ENCODE results near the gene ROBO1. TPM values are rescaled to one million over a fixed set of nuclear protein-coding genes. Genes with fewer than 3 reads are reported as not detected.
A peak's percentile ranks its signal among the peaks of the same experiment; 100 is the strongest.

ROBO1 gene
- total and polyA plus RNA-seq, 2 experiments from 2014 or later, result 29.3 to 171 TPM

DNA sequence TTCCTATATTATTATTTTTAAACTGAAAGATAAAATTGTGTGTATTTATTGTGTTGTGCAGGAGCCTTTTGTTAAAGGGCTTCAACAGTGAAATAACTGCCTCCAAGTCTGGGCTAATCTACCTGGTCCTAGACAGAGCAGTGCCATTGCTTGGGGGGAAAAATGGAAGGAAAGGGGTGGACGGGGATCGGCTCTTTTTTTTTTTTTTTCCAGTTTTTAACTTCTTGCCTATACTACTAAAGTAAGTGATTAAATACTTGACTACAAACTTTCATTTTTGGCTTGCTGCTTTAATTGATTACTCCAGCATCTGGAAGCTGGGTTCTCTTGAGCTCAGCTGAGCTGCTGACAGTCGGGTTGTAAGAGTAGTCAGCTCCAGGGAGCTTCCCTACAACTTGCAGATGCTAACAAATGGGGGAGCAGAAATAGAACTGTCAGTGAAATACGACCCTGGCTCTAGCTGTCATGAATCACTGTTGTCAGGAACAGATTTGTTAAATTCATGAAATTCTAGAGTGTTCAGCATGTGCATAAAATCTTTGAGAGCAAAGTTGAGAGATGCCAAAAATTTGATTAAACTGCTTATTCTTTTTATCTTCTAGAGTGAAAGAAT is 276.7 kb downstream of the ROBO1 start:
- H3K4me1 ChIP-seq (ENCODE audit: low read depth), result no peaks in the 10 kb centered on the region
- H3K4me3 ChIP-seq, result no peak overlapping the region
- H3K27ac ChIP-seq, result no peak overlapping the region
- DNase-seq (ENCODE audit: low read depth in 1 of 2, low spot score in 1 of 2), result peak in 1 of 2 donors; percentile 12
- TF ChIP-seq, protein P1, sequence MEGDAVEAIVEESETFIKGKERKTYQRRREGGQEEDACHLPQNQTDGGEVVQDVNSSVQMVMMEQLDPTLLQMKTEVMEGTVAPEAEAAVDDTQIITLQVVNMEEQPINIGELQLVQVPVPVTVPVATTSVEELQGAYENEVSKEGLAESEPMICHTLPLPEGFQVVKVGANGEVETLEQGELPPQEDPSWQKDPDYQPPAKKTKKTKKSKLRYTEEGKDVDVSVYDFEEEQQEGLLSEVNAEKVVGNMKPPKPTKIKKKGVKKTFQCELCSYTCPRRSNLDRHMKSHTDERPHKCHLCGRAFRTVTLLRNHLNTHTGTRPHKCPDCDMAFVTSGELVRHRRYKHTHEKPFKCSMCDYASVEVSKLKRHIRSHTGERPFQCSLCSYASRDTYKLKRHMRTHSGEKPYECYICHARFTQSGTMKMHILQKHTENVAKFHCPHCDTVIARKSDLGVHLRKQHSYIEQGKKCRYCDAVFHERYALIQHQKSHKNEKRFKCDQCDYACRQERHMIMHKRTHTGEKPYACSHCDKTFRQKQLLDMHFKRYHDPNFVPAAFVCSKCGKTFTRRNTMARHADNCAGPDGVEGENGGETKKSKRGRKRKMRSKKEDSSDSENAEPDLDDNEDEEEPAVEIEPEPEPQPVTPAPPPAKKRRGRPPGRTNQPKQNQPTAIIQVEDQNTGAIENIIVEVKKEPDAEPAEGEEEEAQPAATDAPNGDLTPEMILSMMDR (IDR thresholded peaks at IDR 0.05; ENCODE audit: low read depth, low read length), result no peak
- no peaks in the 10 kb centered on the region for H3K9me3 ChIP-seq (ENCODE audit: low read depth)
- H3K27me3 ChIP-seq, result no peaks in the 10 kb centered on the region
- H3K36me3 ChIP-seq, result no peaks in the 10 kb centered on the region

DNA sequence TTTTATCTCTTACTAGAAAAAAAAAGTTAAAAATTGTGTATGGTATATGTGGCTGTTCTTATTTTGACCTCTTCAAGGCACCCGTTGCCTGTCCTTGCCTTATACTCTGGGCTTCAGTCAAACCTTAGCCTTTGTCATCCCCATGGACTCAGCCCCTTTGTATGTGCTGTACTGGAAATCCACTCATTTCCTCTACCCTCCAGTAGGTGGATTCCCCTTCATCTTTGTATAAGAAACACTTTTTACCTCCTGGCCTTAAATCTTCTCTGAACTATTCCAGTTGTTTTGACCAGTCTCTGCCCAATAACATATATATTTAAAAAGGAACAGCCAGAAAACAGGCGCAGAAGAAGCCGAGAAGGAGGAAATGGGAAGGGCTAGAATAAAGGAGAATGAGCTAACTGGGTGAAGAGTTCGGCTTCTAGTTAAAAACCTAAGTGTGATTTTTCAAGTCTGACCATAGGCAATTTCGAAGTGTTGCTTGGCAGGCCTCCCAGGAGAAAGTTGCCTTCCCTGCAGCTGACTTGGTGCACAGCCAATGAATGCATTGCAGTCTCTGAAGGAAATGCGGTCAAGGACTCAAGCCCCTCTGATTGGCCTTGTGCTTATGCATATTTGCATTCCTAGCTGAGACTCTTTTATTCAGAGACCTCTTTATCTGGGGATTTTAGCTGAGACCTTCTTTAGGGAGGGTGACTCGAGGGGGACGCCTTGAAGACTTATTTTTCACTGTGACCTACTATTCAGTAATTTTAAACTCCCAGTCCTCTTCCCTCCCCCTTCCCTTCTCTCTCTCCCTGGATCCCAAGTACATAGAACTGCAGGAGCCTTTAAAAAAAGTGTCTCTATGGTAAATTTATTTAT is 277.4 kb downstream of the ROBO1 start:
- H3K9me3 ChIP-seq (ENCODE audit: low read depth), result no peaks in the 10 kb centered on the region
- no peaks in the 10 kb centered on the region for H3K36me3 ChIP-seq
- no peak overlapping the region for H3K27ac ChIP-seq
- no peaks in the 10 kb centered on the region for H3K27me3 ChIP-seq
- H3K4me1 ChIP-seq (ENCODE audit: low read depth), result no peaks in the 10 kb centered on the region
- TF ChIP-seq, protein P1 (IDR thresholded peaks at IDR 0.05; ENCODE audit: low read depth, low read length), result peak; percentile 51
- no peak overlapping the region for H3K4me3 ChIP-seq
- DNase-seq (ENCODE audit: low read depth in 1 of 2, low spot score in 1 of 2), result peak in 1 of 2 donors; percentile 95

DNA sequence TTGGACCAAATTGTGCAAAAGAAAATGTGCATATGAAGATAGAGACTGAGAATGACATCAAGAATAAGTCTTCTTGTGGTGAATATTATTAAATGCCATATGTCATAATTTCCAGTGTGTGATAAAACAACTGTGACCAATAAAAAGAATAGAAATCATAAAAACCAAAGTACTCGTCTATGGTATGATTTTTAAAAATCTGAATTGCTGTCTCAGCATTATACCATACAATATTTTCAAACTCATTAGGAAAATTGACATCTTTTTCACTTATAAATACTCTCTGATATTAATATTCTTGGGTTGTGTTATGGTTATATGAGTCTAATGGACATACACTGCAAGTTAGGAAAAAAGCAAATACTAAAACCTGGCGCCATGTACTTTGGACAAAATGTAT is 279.4 kb downstream of the ROBO1 start:
- no peak for DNase-seq (ENCODE audit: low read depth in 1 of 2, low spot score in 1 of 2)
- Histone ChIP-seq H3K36me3 (no peaks in the 10 kb centered on the region), H3K9me3 (ENCODE audit: low read depth) (no peaks in the 10 kb centered on the region), H3K4me3 (no peak overlapping the region), H3K27me3 (no peaks in the 10 kb centered on the region), H3K4me1 (ENCODE audit: low read depth) (no peaks in the 10 kb centered on the region), H3K27ac (no peak overlapping the region)
- TF ChIP-seq, protein P1 (IDR thresholded peaks at IDR 0.05; ENCODE audit: low read depth, low read length), result no peak

DNA sequence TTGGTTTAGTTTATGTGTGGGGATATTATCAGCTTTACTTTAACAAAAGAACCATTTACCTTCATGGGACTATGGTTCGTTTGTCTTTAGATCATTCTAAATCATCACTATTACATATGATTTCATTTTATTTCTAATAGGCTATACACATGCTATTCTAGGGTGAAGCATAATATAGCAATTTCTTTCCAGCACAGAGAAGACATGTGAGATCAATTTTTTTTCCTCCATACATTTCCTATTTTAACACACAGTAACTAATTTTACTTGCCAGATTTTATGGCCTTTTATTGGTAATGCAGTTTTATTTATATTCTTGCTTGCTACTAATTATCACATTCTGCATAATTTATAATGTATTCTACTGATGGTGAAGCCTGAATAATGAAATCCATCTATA is 287.1 kb downstream of the ROBO1 start:
- Histone ChIP-seq H3K4me3 (no peak overlapping the region), H3K9me3 (ENCODE audit: low read depth) (no peaks in the 10 kb centered on the region), H3K36me3 (no peaks in the 10 kb centered on the region), H3K27me3 (no peaks in the 10 kb centered on the region), H3K4me1 (ENCODE audit: low read depth) (no peaks in the 10 kb centered on the region), H3K27ac (no peak overlapping the region)
- TF ChIP-seq, protein P1 (IDR thresholded peaks at IDR 0.05; ENCODE audit: low read depth, low read length), result no peak
- no peak for DNase-seq (ENCODE audit: low read depth in 1 of 2, low spot score in 1 of 2)

DNA sequence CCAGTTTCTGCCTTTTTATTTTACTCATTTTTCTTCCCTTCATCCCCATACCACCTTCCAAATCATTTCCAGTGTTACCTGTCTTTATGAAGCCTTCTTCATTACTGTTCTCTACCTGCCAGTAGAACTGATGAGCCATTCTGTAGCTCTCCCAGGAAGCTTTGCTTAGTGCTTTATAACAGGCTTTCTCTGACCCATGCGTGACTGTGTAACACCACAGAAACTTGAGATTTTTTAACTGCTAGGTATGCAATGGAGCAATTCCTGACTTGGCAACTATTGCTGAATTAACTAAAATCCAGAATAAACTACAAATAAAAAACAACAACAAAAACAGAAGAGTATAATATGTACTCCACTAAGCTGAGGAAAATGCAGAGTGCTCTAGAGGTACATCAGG is 289.2 kb downstream of the ROBO1 start:
- Histone ChIP-seq H3K9me3 (ENCODE audit: low read depth) (no peaks in the 10 kb centered on the region), H3K27ac (no peak overlapping the region), H3K4me1 (ENCODE audit: low read depth) (no peaks in the 10 kb centered on the region), H3K4me3 (no peak overlapping the region), H3K27me3 (no peaks in the 10 kb centered on the region), H3K36me3 (no peaks in the 10 kb centered on the region)
- TF ChIP-seq, protein P1 (IDR thresholded peaks at IDR 0.05; ENCODE audit: low read depth, low read length), result no peak
- DNase-seq (ENCODE audit: low read depth in 1 of 2, low spot score in 1 of 2), result no peak

Data from cardiac muscle cell (in vitro differentiated cells and primary cell).